AG04450 (cell line): Measurements from ENCODE around the gene HYAL4. TPM values are rescaled to one million over a fixed set of nuclear protein-coding genes. Genes with fewer than 3 reads are reported as not detected.
A peak's percentile ranks its signal among the peaks of the same experiment; 100 is the strongest.

Experiments used
- CTCF ChIA-PET: fragments of 300-600, 350-600 bp; formaldehyde crosslinking; extraction: SDS; loops from one replicate; lab custom pipeline; 2022; ENCODE audit warnings: antibody characterized with exemption, inconsistent platforms; lab: Charles Lee
- POLR2A ChIA-PET: fragments of 350-600 bp; formaldehyde crosslinking; extraction: SDS; loops from one replicate; lab custom pipeline; 2021; ENCODE audit warnings: antibody characterized with exemption, inconsistent platforms; lab: Yijun Ruan, JAX
- DNase-seq: peaks from one replicate; pipeline ENCODE4 v3.0.0-alpha.2; 2011; ENCODE audit warnings: low read depth, low spot score
- H3K27ac ChIP-seq: one replicate; pipeline ENCODE4 v1.5.1; 2012; ENCODE audit warnings: low read depth, low read length, control low read depth
- H3K27me3 ChIP-seq: one replicate; pipeline ENCODE4 v1.6.0; 2012; ENCODE audit warnings: low read length; ENCODE audit not compliant: control insufficient read depth, insufficient read depth
- H3K4me3 ChIP-seq: 2 replicates; pipeline ENCODE4 v1.5.1; 2011; ENCODE audit warnings: mild to moderate bottlenecking, low read depth, low read length, control low read depth
- H3K9me3 ChIP-seq: 2 replicates; pipeline ENCODE4 v1.5.1; 2012; ENCODE audit warnings: low read length; ENCODE audit not compliant: control insufficient read depth, insufficient read depth
- polyA minus RNA-seq: library from RNA; depleted of rRNA, polyadenylated mRNA; stranded (reverse); fragments of >200 nt; gene quantifications from 2 replicates; pipeline ENCODE4 v1.2.3, GENCODE V29; 2011; rRNA and poly(A)+ RNA removed
- polyA plus RNA-seq: library from polyadenylated mRNA; depleted of rRNA; stranded (reverse); fragments of >200 nt; gene quantifications from 2 replicates; pipeline ENCODE4 v1.2.3, GENCODE V29; 2011; rRNA removed
- TF ChIP-seq, protein P1 (sequence below): IDR thresholded peaks from 2 replicates; pipeline ENCODE4 v1.5.1; 2011; ENCODE audit warnings: low read depth, low read length, control low read depth, inconsistent platforms

HYAL4 gene, protein sequence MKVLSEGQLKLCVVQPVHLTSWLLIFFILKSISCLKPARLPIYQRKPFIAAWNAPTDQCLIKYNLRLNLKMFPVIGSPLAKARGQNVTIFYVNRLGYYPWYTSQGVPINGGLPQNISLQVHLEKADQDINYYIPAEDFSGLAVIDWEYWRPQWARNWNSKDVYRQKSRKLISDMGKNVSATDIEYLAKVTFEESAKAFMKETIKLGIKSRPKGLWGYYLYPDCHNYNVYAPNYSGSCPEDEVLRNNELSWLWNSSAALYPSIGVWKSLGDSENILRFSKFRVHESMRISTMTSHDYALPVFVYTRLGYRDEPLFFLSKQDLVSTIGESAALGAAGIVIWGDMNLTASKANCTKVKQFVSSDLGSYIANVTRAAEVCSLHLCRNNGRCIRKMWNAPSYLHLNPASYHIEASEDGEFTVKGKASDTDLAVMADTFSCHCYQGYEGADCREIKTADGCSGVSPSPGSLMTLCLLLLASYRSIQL
- polyA plus RNA-seq (not detected in 2 replicates), polyA minus RNA-seq (not detected in 2 replicates)

DNA sequence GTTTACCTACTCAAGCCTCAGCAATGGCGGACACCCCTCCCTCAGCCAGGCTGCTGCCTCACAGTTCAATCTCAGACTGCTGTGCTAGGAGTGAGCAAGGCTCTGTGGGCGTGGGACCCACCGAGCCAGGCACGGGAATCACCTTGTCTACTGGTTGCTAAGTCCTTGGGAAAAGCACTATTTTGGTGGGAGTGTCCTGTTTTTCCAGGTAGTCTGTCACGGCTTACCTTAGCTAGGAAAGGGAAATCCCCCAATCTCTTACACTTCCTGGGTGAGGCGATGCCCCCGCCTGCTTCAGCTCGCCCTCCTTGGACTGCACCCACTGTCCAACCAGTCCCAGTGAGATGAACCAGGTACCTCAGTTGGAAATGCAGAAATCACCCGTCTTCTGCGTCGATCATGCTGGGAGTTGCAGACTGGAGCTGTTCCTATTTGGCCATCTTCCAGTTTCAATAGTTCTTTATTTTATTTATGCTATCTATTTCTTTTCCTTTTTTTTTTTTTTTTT is at the start of gene HYAL4:
Gene HYAL4, plus strand, starts transcription at position 458 of the 508 bp plus-strand sequence. CDS start 23,105 bp downstream, outside the sequence.
- POLR2A ChIA-PET, result no interaction called here
- CTCF ChIA-PET, result no interaction called here
- Histone ChIP-seq H3K27me3 (no peaks in the 10 kb centered on the region), H3K9me3 (no peaks in the 10 kb centered on the region), H3K27ac (no peak within 1 kb of the TSS), H3K4me3 (no peak within 1 kb of the TSS)
- TF ChIP-seq, protein P1, sequence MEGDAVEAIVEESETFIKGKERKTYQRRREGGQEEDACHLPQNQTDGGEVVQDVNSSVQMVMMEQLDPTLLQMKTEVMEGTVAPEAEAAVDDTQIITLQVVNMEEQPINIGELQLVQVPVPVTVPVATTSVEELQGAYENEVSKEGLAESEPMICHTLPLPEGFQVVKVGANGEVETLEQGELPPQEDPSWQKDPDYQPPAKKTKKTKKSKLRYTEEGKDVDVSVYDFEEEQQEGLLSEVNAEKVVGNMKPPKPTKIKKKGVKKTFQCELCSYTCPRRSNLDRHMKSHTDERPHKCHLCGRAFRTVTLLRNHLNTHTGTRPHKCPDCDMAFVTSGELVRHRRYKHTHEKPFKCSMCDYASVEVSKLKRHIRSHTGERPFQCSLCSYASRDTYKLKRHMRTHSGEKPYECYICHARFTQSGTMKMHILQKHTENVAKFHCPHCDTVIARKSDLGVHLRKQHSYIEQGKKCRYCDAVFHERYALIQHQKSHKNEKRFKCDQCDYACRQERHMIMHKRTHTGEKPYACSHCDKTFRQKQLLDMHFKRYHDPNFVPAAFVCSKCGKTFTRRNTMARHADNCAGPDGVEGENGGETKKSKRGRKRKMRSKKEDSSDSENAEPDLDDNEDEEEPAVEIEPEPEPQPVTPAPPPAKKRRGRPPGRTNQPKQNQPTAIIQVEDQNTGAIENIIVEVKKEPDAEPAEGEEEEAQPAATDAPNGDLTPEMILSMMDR, result no peak
- DNase-seq, result no peak

DNA sequence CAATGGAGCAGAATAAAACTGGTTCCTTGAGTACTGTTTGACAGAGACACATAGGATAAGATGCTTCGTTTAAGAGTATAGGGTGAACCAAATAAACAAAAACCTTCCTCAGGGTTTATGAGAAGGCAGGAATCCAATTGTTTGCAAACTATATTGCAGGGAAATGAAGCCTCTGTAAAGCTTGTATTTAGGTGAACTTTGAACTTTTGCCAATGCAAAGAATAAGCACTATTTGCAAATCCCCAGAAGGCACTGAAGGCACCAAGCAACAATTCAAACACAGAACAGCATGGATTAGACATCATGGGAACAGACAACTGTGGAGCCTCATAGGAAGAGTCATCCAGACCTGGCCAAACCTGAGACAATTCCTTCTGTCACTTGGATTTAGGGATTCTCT is 49.1 kb upstream of the HYAL4 start:
- Histone ChIP-seq H3K27me3 (peaks cover 8% of the 10 kb centered on the region), H3K4me3 (no peak overlapping the region), H3K27ac (no peak overlapping the region), H3K9me3 (no peaks in the 10 kb centered on the region)
- TF ChIP-seq, protein P1, result no peak
- CTCF ChIA-PET, result interaction anchor here (0.8 to 1.0 kb wide), 2 partner anchors 69 to 76 kb away, joined by 3 to 4 read pairs; no protein-coding TSS in a partner anchor
- POLR2A ChIA-PET, result no interaction called here
- no peak for DNase-seq

DNA sequence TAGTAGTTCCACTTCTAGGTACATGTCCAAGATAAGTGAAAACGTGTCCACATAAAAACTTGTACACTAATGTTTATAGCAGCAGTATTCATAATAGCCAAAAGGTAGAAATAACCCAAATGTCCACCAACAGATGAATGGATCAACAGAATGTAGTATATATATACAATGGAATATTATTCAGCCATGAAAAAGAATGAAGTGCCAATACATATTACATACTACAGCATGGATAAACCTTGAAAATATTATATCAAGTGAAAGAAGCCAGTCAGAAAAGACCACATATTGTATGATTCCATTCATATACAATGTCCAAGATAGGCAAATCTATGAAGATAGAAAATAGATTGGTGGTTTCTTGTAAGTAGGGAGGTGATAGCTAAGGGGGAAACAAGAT is 48.4 kb upstream of the HYAL4 start:
- H3K9me3 ChIP-seq, result no peaks in the 10 kb centered on the region
- TF ChIP-seq, protein P1, result no peak
- DNase-seq, result no peak
- no peak overlapping the region for H3K4me3 ChIP-seq
- H3K27ac ChIP-seq, result no peak overlapping the region
- H3K27me3 ChIP-seq, result peaks cover 8% of the 10 kb centered on the region
- CTCF ChIA-PET, result interaction anchor here (1.0 to 4.8 kb wide), 8 partner anchors 17 to 262 kb away, joined by 3 to 89 read pairs (median 8); partner anchors contain the start of gene IQUB
- POLR2A ChIA-PET, result no interaction called here

DNA sequence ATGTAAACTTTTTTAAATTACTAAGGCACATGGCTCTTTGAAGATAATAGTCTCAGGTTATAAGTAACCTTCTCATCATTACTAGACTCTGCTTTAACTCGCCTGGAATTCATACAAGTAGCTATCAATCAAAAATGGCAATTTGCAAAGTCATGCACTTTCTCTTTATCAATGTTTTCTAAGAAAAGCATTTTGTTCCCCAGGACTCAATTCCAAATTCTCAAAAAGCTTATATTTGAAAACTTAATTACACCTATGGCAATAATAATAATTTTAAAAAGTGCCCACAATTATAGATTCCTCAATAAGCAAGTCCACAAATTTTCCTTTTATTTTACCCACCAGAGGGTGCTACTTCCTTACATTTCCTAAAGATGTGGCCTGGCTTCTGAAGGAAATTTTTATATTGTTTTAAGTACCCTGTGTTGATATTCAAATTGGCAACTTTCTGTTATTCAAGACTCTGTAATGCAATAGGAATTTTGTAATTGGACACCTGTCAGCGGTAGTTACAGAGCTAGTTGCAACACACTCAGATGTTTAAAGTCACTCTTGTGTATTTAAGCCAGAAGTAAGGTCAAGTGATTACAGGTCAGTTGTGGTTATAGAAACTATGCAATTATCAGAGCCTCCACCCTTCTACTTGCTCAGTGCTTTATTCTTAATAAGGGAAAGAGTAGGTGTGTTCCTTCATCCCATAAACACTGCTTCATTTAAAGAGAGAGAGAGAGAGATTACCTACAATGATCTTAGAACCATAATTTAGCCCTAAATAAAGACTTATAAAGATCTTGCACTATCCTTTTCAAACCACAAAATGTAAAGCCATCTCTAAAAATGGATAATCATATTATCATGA is 47.1 kb upstream of the HYAL4 start:
- ChIA-PET CTCF (interaction anchor here (0.6 to 4.8 kb wide), 33 partner anchors 9 to 1057 kb away, joined by 3 to 89 read pairs (median 4); partner anchors contain the start of genes IQUB and NDUFA5), POLR2A (no interaction called here)
- Histone ChIP-seq H3K4me3 (no peak overlapping the region), H3K27ac (no peak overlapping the region), H3K9me3 (no peaks in the 10 kb centered on the region), H3K27me3 (peaks cover 6% of the 10 kb centered on the region)
- TF ChIP-seq, protein P1, result peak; percentile 52
- peak; percentile 39 for DNase-seq
